ENCODE data around the gene B3GNT3.

- no peak for TF ChIP-seq CTCF (IDR thresholded peaks at IDR 0.05)
- no peak for TF ChIP-seq EZH2phosphoT487 (IDR thresholded peaks at IDR 0.05)
- TF ChIP-seq EZH2 (IDR thresholded peaks at IDR 0.05) = no peak
These were observed 29.8 kb upstream of the B3GNT3 start for GRCh38 chr19:17765069-17765618.

Data from neural progenitor cell (in vitro differentiated cells).